A673 (cell line): ENCODE results near the gene THOC1. TPM values are rescaled to one million over a fixed set of nuclear protein-coding genes. Genes with fewer than 3 reads are reported as not detected.

ENCODE experiments used
- BruUV-seq: library from RNA; stranded (reverse); fragments of 400-500 nt; replicated peaks from 2 replicates; lab custom pipeline; 2021; lab: Mats Ljungman, UMichigan
- CTCF ChIA-PET: fragments of 300-600 bp; sonication (Branson Sonifier 250); formaldehyde crosslinking; loops from one replicate; lab custom pipeline; 2022; ENCODE audit warnings: antibody characterized with exemption; lab: Charles Lee
- POLR2A ChIA-PET: fragments of 300-600 bp; sonication (Branson Sonifier 250); formaldehyde crosslinking; loops from one replicate; lab custom pipeline; 2022; ENCODE audit warnings: antibody characterized with exemption; ENCODE audit not compliant: low non-redundant PET; lab: Charles Lee
- DNase-seq: peaks from one replicate; pipeline ENCODE4 v3.0.0-alpha.2; 2015; ENCODE audit warnings: low spot score
- H3K27ac ChIP-seq: fragments of 200-600 bp; sonication (generic); 2 replicates; pipeline ENCODE4 v1.5.1; 2016; ENCODE audit warnings: mixed run types, low read depth, mild to moderate bottlenecking, mixed read lengths, antibody characterized with exemption, low read length; ENCODE audit not compliant: poor library complexity, severe bottlenecking
- H3K27me3 ChIP-seq: fragments of 200-600 bp; sonication (generic); replicated peaks from 2 replicates; pipeline ENCODE4 v1.6.1; 2017; ENCODE audit warnings: mixed run types, low read depth, mild to moderate bottlenecking, mixed read lengths, antibody characterized with exemption, low read length; ENCODE audit not compliant: insufficient read depth, poor library complexity
- H3K36me3 ChIP-seq: fragments of 200-600 bp; sonication (generic); 2 replicates; pipeline ENCODE4 v1.6.1; 2016; ENCODE audit warnings: mixed run types, mild to moderate bottlenecking, mixed read lengths, antibody characterized with exemption, low read length; ENCODE audit not compliant: insufficient read depth, poor library complexity, severe bottlenecking
- H3K4me1 ChIP-seq: fragments of 200-600 bp; sonication (generic); 2 replicates; pipeline ENCODE4 v1.6.1; 2017; ENCODE audit warnings: mixed run types, mild to moderate bottlenecking, mixed read lengths, antibody characterized with exemption, low read length; ENCODE audit not compliant: insufficient read depth, poor library complexity, severe bottlenecking
- H3K4me3 ChIP-seq: fragments of 200-600 bp; sonication (generic); 2 replicates; pipeline ENCODE4 v1.5.1; 2016; ENCODE audit warnings: low read depth, mixed run types, mild to moderate bottlenecking, mixed read lengths, low read length; ENCODE audit not compliant: poor library complexity, severe bottlenecking
- H3K9me3 ChIP-seq: fragments of 200-600 bp; sonication (generic); 2 replicates; pipeline ENCODE4 v1.6.1; 2016; ENCODE audit warnings: mixed run types, low read depth, mild to moderate bottlenecking, mixed read lengths, antibody characterized with exemption, low read length; ENCODE audit not compliant: poor library complexity, severe bottlenecking
- EZH2 ChIP-seq: fragments of 200-600 bp; sonication (generic); IDR thresholded peaks from 2 replicates; pipeline ENCODE4 v1.6.1; 2017; ENCODE audit warnings: borderline replicate concordance, low read depth, mild to moderate bottlenecking, mixed read lengths, antibody characterized with exemption, low read length; ENCODE audit not compliant: poor library complexity, severe bottlenecking
- intact Hi-C: fragments of 100-400 bp; cut with micrococcal nuclease; formaldehyde crosslinking; loops from one replicate; pipeline ENCODE4 v1.10.0; 2022; ENCODE audit not compliant: unreplicated experiment
- total RNA-seq: library from RNA; stranded (reverse); gene quantifications from 2 replicates; pipeline ENCODE4 v1.2.3, GENCODE V29; 2021
- TF ChIP-seq, protein P1 (sequence below): fragments of 300-800, 200-600 bp; sonication (generic); conservative IDR thresholded peaks from 2 replicates; pipeline ENCODE4 v1.5.1; 2017; ENCODE audit warnings: low read depth, mild to moderate bottlenecking, antibody characterized with exemption, low read length, moderate library complexity, mixed read lengths

THOC1 gene
- total RNA-seq, 1 experiment from 2014 or later, result 76.7 TPM

DNA sequence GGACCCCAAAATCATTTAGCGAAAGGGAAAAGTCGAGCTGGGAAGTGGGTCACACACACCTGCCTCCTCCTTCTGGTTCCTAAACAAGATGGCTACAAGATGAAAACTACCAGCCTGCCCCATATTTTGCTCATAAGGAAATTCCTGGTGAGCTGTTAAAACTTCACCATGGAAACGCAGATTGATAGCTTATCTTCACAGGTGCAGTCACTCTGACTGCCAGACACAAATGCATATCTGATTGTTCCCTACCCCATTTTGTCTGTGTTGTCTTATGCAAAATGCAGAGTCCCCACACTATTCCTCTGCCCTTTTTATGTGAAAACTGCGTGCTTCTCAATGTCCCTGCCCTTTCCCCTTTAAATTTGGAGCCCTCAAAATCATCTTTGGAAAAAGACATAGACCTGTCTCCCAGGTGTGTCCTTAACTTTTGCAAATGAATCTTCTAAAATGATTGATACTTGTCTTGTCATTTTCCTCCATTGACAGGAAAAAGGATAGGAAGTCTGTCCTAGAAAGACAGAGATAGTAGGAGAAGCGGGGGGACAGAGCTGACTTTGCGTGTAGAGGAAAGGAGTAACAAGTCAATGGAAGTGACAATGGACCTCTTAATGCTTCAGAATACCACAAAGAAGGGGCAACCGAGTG is 38.9 kb upstream of the THOC1 start:
- TF ChIP-seq, protein P1, sequence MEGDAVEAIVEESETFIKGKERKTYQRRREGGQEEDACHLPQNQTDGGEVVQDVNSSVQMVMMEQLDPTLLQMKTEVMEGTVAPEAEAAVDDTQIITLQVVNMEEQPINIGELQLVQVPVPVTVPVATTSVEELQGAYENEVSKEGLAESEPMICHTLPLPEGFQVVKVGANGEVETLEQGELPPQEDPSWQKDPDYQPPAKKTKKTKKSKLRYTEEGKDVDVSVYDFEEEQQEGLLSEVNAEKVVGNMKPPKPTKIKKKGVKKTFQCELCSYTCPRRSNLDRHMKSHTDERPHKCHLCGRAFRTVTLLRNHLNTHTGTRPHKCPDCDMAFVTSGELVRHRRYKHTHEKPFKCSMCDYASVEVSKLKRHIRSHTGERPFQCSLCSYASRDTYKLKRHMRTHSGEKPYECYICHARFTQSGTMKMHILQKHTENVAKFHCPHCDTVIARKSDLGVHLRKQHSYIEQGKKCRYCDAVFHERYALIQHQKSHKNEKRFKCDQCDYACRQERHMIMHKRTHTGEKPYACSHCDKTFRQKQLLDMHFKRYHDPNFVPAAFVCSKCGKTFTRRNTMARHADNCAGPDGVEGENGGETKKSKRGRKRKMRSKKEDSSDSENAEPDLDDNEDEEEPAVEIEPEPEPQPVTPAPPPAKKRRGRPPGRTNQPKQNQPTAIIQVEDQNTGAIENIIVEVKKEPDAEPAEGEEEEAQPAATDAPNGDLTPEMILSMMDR, result no peak
- no peak for TF ChIP-seq EZH2
- Histone ChIP-seq H3K4me3 (no peak overlapping the region), H3K27ac (no peak overlapping the region), H3K27me3 (no peaks in the 10 kb centered on the region), H3K4me1 (peaks cover 5% of the 10 kb centered on the region), H3K9me3 (no peaks in the 10 kb centered on the region), H3K36me3 (no peaks in the 10 kb centered on the region)
- intact Hi-C loops, result no loop called here
- BruUV-seq, result no TSS peak
- ChIA-PET CTCF (no interaction called here), POLR2A (no interaction called here)
- DNase-seq, result no peak

DNA sequence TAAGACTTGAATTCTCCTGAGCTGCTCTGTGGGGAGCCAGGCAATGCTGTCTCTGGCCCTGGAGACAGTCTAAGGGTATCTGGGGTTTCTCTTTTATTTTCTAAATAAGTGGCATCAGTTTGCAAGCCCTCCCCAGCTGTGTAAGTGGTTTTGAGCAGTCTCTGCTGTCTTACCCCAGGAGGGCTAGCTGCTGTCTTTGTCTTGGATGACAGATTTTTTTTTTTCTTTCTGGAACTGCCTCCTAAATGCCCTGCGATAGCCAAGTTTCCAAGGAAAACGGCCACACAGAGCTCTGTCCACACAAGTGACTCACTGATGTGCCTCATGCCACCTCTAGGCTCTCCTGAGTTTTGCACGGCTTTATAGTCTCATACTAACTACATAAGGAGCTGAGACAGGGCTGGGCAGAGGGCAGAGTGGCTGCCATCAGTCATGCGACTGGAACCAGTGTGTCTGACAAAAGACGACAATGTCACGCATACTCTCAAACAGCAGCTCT is 37.2 kb upstream of the THOC1 start:
- Histone ChIP-seq H3K27ac (no peak overlapping the region), H3K4me1 (peaks cover 5% of the 10 kb centered on the region), H3K4me3 (no peak overlapping the region), H3K36me3 (no peaks in the 10 kb centered on the region), H3K9me3 (no peaks in the 10 kb centered on the region), H3K27me3 (no peaks in the 10 kb centered on the region)
- DNase-seq, result peak; percentile 33
- intact Hi-C loops, result no loop called here
- POLR2A ChIA-PET, result no interaction called here
- CTCF ChIA-PET, result no interaction called here
- TF ChIP-seq, protein P1, result no peak
- TF ChIP-seq EZH2, result no peak
- no TSS peak for BruUV-seq

DNA sequence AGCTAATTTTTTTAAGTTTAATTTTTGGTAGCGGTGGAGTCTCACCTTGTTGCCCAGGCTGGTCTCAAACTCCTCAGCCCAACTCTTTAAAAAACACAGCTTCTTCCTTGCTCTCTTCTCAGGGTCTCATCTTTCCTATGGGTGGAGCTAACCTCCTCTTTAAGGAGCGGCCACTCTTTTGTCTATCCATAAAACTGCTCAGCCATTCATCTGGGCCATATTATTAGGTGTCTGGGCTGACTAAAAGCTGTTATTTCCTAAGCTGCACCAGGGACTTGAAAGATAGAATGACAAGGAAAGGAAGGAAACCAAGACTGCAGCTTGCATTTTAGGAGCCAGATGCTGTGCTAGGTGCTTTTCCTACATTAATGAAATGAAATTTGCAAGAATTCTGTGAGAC is 35.8 kb upstream of the THOC1 start:
- CTCF ChIA-PET, result no interaction called here
- no TSS peak for BruUV-seq
- H3K36me3 ChIP-seq, result no peaks in the 10 kb centered on the region
- POLR2A ChIA-PET, result no interaction called here
- no peaks in the 10 kb centered on the region for H3K27me3 ChIP-seq
- H3K9me3 ChIP-seq, result no peaks in the 10 kb centered on the region
- H3K4me3 ChIP-seq, result no peak overlapping the region
- no peak overlapping the region for H3K27ac ChIP-seq
- TF ChIP-seq EZH2, result no peak
- TF ChIP-seq, protein P1, result no peak
- peaks cover 5% of the 10 kb centered on the region for H3K4me1 ChIP-seq
- intact Hi-C loops, result no loop called here
- DNase-seq, result no peak
